WTC11 (cell line): ENCODE data around the gene GATAD2A. TPM values are rescaled to one million over a fixed set of nuclear protein-coding genes. Genes with fewer than 3 reads are reported as not detected.
A peak's percentile ranks its signal among the peaks of the same experiment; 100 is the strongest.

ENCODE experiments used
- ATAC-seq: fragments of 200-7000 bp; cut with Tn5 transposase; 2 replicates; pipeline ENCODE4 v1.10.0; 2021; ENCODE audit warnings: mild to moderate bottlenecking, moderate library complexity
- CTCF ChIA-PET: fragments of 300-600 bp; sonication (Branson Sonifier 250); formaldehyde crosslinking; loops from one replicate; lab custom pipeline; 2021; ENCODE audit warnings: antibody characterized with exemption; lab: Charles Lee
- POLR2A ChIA-PET: fragments of 350-600 bp; sonication (Branson Sonifier 250); formaldehyde crosslinking; loops from one replicate; lab custom pipeline; 2021; ENCODE audit warnings: antibody characterized with exemption; lab: Charles Lee
- DNase-seq: peaks from one replicate; pipeline ENCODE4 v3.0.0; 2021; ENCODE audit warnings: low spot score
- H3K27ac Mint-ChIP-seq: 2 replicates; pipeline ENCODE4 v1.8.0; 2021; ENCODE audit warnings: mixed read lengths
- H3K27me3 Mint-ChIP-seq: 2 replicates; pipeline ENCODE4 v1.8.0; 2021; ENCODE audit warnings: low read depth, mild to moderate bottlenecking, moderate library complexity, mixed read lengths
- H3K36me3 Mint-ChIP-seq: 2 replicates; pipeline ENCODE4 v1.8.0; 2021; ENCODE audit warnings: mixed read lengths
- H3K4me1 Mint-ChIP-seq: 2 replicates; pipeline ENCODE4 v1.8.0; 2022; ENCODE audit warnings: mixed read lengths
- H3K4me3 Mint-ChIP-seq: 2 replicates; pipeline ENCODE4 v1.8.0; 2021; ENCODE audit warnings: mild to moderate bottlenecking, moderate library complexity, mixed read lengths
- H3K9me3 Mint-ChIP-seq: 2 replicates; pipeline ENCODE4 v1.8.0; 2021; ENCODE audit warnings: mixed read lengths
- ATF1 ChIP-seq: sonication (generic); formaldehyde crosslinking; IDR thresholded peaks from 2 replicates; pipeline ENCODE4 v1.8.1; 2023; ENCODE audit warnings: mild to moderate bottlenecking, moderate library complexity, missing genetic modification reagents
- ATF3 ChIP-seq: sonication (generic); formaldehyde crosslinking; conservative IDR thresholded peaks from 2 replicates; pipeline ENCODE4 v1.8.1; 2022; ENCODE audit warnings: mild to moderate bottlenecking, missing genetic modification reagents
- CBFB ChIP-seq: sonication (generic); formaldehyde crosslinking; IDR thresholded peaks from 2 replicates; pipeline ENCODE4 v1.8.1; 2022; ENCODE audit warnings: mild to moderate bottlenecking, low read depth, missing genetic modification reagents
- ELF4 ChIP-seq: sonication (generic); formaldehyde crosslinking; IDR thresholded peaks from 2 replicates; pipeline ENCODE4 v1.8.1; 2022; ENCODE audit warnings: low read depth, mild to moderate bottlenecking, moderate library complexity, missing genetic modification reagents
- EMX1 ChIP-seq: fragments of 250-450 bp; sonication (Bioruptor Pico); IDR thresholded peaks from 2 replicates; pipeline ENCODE4 v1.8.0; 2021; ENCODE audit warnings: mild to moderate bottlenecking
- ESRRA ChIP-seq: sonication (generic); formaldehyde crosslinking; IDR thresholded peaks from 2 replicates; pipeline ENCODE4 v1.8.1; 2022; ENCODE audit warnings: mild to moderate bottlenecking, missing genetic modification reagents, borderline replicate concordance
- FOXK1 ChIP-seq: sonication (generic); formaldehyde crosslinking; IDR thresholded peaks from 2 replicates; pipeline ENCODE4 v1.8.0; 2022; ENCODE audit warnings: mild to moderate bottlenecking, moderate library complexity, missing genetic modification reagents
- GRHL2 ChIP-seq: fragments of 250-450 bp; sonication (Bioruptor Pico); IDR thresholded peaks from 2 replicates; pipeline ENCODE4 v1.8.0; 2022; ENCODE audit warnings: mild to moderate bottlenecking, moderate library complexity; ENCODE audit not compliant: insufficient replicate concordance, severe bottlenecking
- JUN ChIP-seq: sonication (generic); formaldehyde crosslinking; IDR thresholded peaks from 2 replicates; pipeline ENCODE4 v1.8.0; 2023; ENCODE audit warnings: mild to moderate bottlenecking, missing genetic modification reagents
- MLX ChIP-seq: sonication (generic); formaldehyde crosslinking; IDR thresholded peaks from 2 replicates; pipeline ENCODE4 v1.8.1; 2023; ENCODE audit warnings: mild to moderate bottlenecking, missing genetic modification reagents, moderate library complexity
- MYBL2 ChIP-seq: sonication (generic); formaldehyde crosslinking; IDR thresholded peaks from 2 replicates; pipeline ENCODE4 v1.8.1; 2023; ENCODE audit warnings: mild to moderate bottlenecking, moderate library complexity, missing genetic modification reagents
- NR1H2 ChIP-seq: sonication (generic); formaldehyde crosslinking; IDR thresholded peaks from 2 replicates; pipeline ENCODE4 v1.9.0; 2021; ENCODE audit warnings: mild to moderate bottlenecking, moderate library complexity, missing genetic modification reagents
- NR3C1 ChIP-seq: sonication (generic); formaldehyde crosslinking; conservative IDR thresholded peaks from 2 replicates; pipeline ENCODE4 v1.8.1; 2023; ENCODE audit warnings: low read depth, mild to moderate bottlenecking, missing genetic modification reagents
- OVOL2 ChIP-seq: fragments of 250-450 bp; sonication (Bioruptor Pico); IDR thresholded peaks from 2 replicates; pipeline ENCODE4 v1.9.0; 2021; ENCODE audit warnings: mild to moderate bottlenecking, borderline replicate concordance
- RELA ChIP-seq: sonication (generic); formaldehyde crosslinking; IDR thresholded peaks from 2 replicates; pipeline ENCODE4 v1.8.1; 2022; ENCODE audit warnings: missing genetic modification reagents, mild to moderate bottlenecking, borderline replicate concordance
- SOX15 ChIP-seq: fragments of 250-450 bp; sonication (Bioruptor Pico); IDR thresholded peaks from 2 replicates; pipeline ENCODE4 v1.9.0; 2021; ENCODE audit warnings: mild to moderate bottlenecking
- TEAD1 ChIP-seq: sonication (generic); formaldehyde crosslinking; IDR thresholded peaks from 2 replicates; pipeline ENCODE4 v1.8.0; 2022; ENCODE audit warnings: mild to moderate bottlenecking, missing genetic modification reagents
- ZNF121 ChIP-seq: sonication (generic); formaldehyde crosslinking; IDR thresholded peaks from 2 replicates; pipeline ENCODE4 v1.8.0; 2023; ENCODE audit warnings: missing genetic modification reagents
- ZNF232 ChIP-seq: sonication (generic); formaldehyde crosslinking; IDR thresholded peaks from 2 replicates; pipeline ENCODE4 v1.8.0; 2022; ENCODE audit warnings: mild to moderate bottlenecking, missing genetic modification reagents
- total RNA-seq: library from RNA; stranded (reverse); gene quantifications from 3 replicates; pipeline ENCODE4 v1.2.3, GENCODE V29; 2021
- TF ChIP-seq, protein P1 (sequence below): sonication (generic); formaldehyde crosslinking; IDR thresholded peaks from 2 replicates; pipeline ENCODE4 v1.8.0; 2023; ENCODE audit warnings: mild to moderate bottlenecking, missing genetic modification reagents
- TF ChIP-seq, protein P2 (sequence below): sonication (generic); formaldehyde crosslinking; IDR thresholded peaks from 2 replicates; pipeline ENCODE4 v1.8.0; 2022; ENCODE audit warnings: mild to moderate bottlenecking, missing genetic modification reagents
- TF ChIP-seq, protein P3 (sequence below): fragments of 250-450 bp; sonication (Bioruptor Pico); IDR thresholded peaks from 2 replicates; pipeline ENCODE4 v1.9.0; 2021; ENCODE audit warnings: moderate library complexity, mild to moderate bottlenecking, inconsistent platforms, borderline replicate concordance
- TF ChIP-seq, protein P4 (sequence below): sonication (generic); formaldehyde crosslinking; IDR thresholded peaks from 2 replicates; pipeline ENCODE4 v1.8.0; 2022; ENCODE audit warnings: mild to moderate bottlenecking, missing genetic modification reagents
- TF ChIP-seq, protein P5 (sequence below): sonication (generic); formaldehyde crosslinking; IDR thresholded peaks from 2 replicates; pipeline ENCODE4 v1.8.1; 2022; ENCODE audit warnings: mild to moderate bottlenecking, moderate library complexity, missing genetic modification reagents

The GATAD2A gene
- total RNA-seq, 1 experiment from 2014 or later = 209 TPM

DNA sequence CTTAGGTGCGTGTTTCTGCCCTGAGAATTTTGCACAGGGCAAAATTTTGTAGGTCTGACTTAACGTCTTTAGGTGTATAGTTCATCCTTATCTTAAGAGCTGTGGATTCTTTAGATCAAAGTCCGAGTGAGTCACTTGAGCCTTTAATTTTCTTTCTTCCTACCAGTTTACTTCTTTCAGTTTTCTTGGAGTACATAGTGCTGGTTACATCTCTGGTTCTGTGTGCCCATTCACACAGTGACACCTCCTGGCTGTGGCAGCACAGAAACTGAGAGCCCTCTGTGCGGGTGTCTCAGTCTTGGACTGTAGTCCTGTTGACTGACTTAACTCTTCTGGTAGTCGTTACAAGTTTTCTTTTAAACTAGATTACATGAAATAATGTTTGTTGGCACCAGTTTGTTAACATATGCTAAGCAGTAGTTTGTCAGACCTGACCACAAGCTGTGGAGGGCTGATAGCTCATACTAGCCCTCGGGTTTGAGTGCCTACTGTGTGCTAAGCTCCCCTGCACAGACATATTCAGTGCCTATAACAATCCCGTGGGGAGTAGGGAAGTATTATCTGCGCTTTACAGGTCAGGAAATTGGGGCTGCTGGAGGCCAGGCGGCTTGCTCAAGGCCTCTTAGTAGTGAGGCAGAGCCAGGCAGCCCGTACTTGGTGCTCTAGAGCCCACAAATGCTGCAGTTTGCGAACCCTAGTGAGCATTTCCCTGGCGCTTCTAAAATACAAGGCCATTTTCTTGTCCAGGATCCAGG, 1.6 kb downstream of the GATAD2A start:
- 0 out of 2 replicates have a peak, but pooled peaks cover 5% of the 10 kb centered on the region for H3K36me3 Mint-ChIP-seq
- peak overlapping the region; percentile 96 for H3K4me3 Mint-ChIP-seq
- TF ChIP-seq ESRRA (CRISPR knock-in tag) (no peak), JUN (CRISPR knock-in tag) (no peak), NR3C1 (CRISPR knock-in tag) (no peak), FOXK1 (CRISPR knock-in tag) (no peak), RELA (no peak), ELF4 (CRISPR knock-in tag) (no peak), ATF3 (CRISPR knock-in tag) (no peak), SOX15 (no peak)
- TF ChIP-seq, protein P1, sequence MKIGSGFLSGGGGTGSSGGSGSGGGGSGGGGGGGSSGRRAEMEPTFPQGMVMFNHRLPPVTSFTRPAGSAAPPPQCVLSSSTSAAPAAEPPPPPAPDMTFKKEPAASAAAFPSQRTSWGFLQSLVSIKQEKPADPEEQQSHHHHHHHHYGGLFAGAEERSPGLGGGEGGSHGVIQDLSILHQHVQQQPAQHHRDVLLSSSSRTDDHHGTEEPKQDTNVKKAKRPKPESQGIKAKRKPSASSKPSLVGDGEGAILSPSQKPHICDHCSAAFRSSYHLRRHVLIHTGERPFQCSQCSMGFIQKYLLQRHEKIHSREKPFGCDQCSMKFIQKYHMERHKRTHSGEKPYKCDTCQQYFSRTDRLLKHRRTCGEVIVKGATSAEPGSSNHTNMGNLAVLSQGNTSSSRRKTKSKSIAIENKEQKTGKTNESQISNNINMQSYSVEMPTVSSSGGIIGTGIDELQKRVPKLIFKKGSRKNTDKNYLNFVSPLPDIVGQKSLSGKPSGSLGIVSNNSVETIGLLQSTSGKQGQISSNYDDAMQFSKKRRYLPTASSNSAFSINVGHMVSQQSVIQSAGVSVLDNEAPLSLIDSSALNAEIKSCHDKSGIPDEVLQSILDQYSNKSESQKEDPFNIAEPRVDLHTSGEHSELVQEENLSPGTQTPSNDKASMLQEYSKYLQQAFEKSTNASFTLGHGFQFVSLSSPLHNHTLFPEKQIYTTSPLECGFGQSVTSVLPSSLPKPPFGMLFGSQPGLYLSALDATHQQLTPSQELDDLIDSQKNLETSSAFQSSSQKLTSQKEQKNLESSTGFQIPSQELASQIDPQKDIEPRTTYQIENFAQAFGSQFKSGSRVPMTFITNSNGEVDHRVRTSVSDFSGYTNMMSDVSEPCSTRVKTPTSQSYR (CRISPR knock-in tag) = no peak
- TF ChIP-seq, all 79 proteins: peak for 0
- Mint-ChIP-seq H3K4me1 (peaks cover 59% of the 10 kb centered on the region), H3K27ac (peak overlapping the region; percentile 96), H3K27me3 (peaks cover 7% of the 10 kb centered on the region; the same call in 1 of the 2 replicates), H3K9me3 (no peaks in the 10 kb centered on the region)
- CTCF ChIA-PET = interaction anchor here (1.0 to 3.6 kb wide), 4 partner anchors 11 to 83 kb away, joined by 3 to 16 read pairs (median 4); no protein-coding TSS in a partner anchor
- ATAC-seq = no peak
- no peak for DNase-seq
- POLR2A ChIA-PET = interaction anchor here (0.6 to 1.4 kb wide), 2 partner anchors 11 to 154 kb away, joined by 4 read pairs; no protein-coding TSS in a partner anchor

DNA sequence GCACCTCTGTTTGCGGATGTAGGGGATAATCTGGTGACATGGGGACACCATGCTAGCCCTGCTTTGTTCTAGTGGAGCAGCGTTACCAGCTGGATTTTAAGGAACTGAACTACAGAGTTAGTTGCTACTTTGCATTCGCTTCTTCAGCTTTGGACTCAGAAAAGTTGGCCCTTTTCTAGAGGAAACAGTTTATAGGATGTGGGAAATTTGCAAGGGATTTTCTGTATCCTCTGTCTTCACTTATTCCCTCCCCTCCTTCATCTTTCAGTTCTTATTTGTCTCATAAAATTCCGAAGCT, 2.1 kb downstream of the GATAD2A start:
- Mint-ChIP-seq H3K9me3 (no peaks in the 10 kb centered on the region), H3K27me3 (peaks cover 7% of the 10 kb centered on the region; the same call in 1 of the 2 replicates), H3K27ac (peak overlapping the region; percentile 73; the same call in 1 of the 2 replicates), H3K4me3 (peak overlapping the region; percentile 96), H3K36me3 (0 out of 2 replicates have a peak, but pooled peaks cover 5% of the 10 kb centered on the region), H3K4me1 (peaks cover 59% of the 10 kb centered on the region)
- POLR2A ChIA-PET = no interaction called here
- no peak for TF ChIP-seq MLX (CRISPR knock-in tag)
- TF ChIP-seq, protein P2, sequence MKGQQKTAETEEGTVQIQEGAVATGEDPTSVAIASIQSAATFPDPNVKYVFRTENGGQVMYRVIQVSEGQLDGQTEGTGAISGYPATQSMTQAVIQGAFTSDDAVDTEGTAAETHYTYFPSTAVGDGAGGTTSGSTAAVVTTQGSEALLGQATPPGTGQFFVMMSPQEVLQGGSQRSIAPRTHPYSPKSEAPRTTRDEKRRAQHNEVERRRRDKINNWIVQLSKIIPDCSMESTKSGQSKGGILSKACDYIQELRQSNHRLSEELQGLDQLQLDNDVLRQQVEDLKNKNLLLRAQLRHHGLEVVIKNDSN (CRISPR knock-in tag) = no peak
- no peak for TF ChIP-seq ZNF232 (CRISPR knock-in tag)
- no peak for TF ChIP-seq NR1H2 (CRISPR knock-in tag)
- TF ChIP-seq GRHL2 = no peak
- TF ChIP-seq, protein P3, sequence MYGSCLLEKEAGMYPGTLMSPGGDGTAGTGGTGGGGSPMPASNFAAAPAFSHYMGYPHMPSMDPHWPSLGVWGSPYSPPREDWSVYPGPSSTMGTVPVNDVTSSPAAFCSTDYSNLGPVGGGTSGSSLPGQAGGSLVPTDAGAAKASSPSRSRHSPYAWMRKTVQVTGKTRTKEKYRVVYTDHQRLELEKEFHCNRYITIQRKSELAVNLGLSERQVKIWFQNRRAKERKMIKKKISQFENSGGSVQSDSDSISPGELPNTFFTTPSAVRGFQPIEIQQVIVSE (CRISPR knock-in tag) = no peak
- TF ChIP-seq CBFB (CRISPR knock-in tag) = no peak
- no peak for TF ChIP-seq MYBL2 (CRISPR knock-in tag)
- TF ChIP-seq, protein P4, sequence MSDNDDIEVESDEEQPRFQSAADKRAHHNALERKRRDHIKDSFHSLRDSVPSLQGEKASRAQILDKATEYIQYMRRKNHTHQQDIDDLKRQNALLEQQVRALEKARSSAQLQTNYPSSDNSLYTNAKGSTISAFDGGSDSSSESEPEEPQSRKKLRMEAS (CRISPR knock-in tag) = no peak
- TF ChIP-seq ATF1 = no peak
- no peak for TF ChIP-seq OVOL2
- no peak for TF ChIP-seq ESRRA (CRISPR knock-in tag)
- no peak for TF ChIP-seq EMX1
- TF ChIP-seq, protein P5, sequence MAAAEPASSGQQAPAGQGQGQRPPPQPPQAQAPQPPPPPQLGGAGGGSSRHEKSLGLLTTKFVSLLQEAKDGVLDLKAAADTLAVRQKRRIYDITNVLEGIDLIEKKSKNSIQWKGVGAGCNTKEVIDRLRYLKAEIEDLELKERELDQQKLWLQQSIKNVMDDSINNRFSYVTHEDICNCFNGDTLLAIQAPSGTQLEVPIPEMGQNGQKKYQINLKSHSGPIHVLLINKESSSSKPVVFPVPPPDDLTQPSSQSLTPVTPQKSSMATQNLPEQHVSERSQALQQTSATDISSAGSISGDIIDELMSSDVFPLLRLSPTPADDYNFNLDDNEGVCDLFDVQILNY (CRISPR knock-in tag) = no peak
- TF ChIP-seq ZNF121 = no peak
- no peak for TF ChIP-seq TEAD1
- CTCF ChIA-PET = interaction anchor here (1.0 to 3.6 kb wide), 4 partner anchors 10 to 83 kb away, joined by 3 to 16 read pairs (median 4); no protein-coding TSS in a partner anchor
- ATAC-seq = no peak
- no peak for DNase-seq
